DND-41 (cell line): ENCODE results near the gene ANKFN1.

Experiments used
- ATAC-seq: fragments of 200-7000 bp; cut with Tn5 transposase; 3 replicates; pipeline ENCODE4 v1.9.1; 2021; ENCODE audit warnings: low read depth; ENCODE audit not compliant: insufficient read depth
- DNase-seq: peaks from one replicate; pipeline ENCODE4 v3.0.0-alpha.2; 2020
- H2AFZ ChIP-seq: 2 replicates; pipeline ENCODE4 v1.6.0; 2012; ENCODE audit warnings: low read depth, low read length
- H3K27ac ChIP-seq: 2 replicates; pipeline ENCODE4 v1.5.1; 2012; ENCODE audit warnings: low read length, inconsistent platforms
- H3K27me3 ChIP-seq: fragments of 200-600 bp; sonication (generic); 2 replicates; pipeline ENCODE4 v1.6.0; 2012; ENCODE audit warnings: low read length, mild to moderate bottlenecking, inconsistent platforms; ENCODE audit not compliant: insufficient read depth, poor library complexity
- H3K36me3 ChIP-seq: 2 replicates; pipeline ENCODE4 v1.5.1; 2012; ENCODE audit warnings: low read length, inconsistent platforms; ENCODE audit not compliant: insufficient read depth
- H3K4me1 ChIP-seq: 2 replicates; pipeline ENCODE4 v1.5.1; 2012; ENCODE audit warnings: mild to moderate bottlenecking, low read length; ENCODE audit not compliant: insufficient read depth
- H3K4me2 ChIP-seq: 2 replicates; pipeline ENCODE4 v1.6.0; 2012; ENCODE audit warnings: mild to moderate bottlenecking, moderate library complexity, low read length, inconsistent platforms; ENCODE audit not compliant: insufficient read depth
- H3K4me3 ChIP-seq, 2 experiments: fragments of 200-600 bp in 1 of 2; shearing (Covaris generic) in 1 of 2; 2 replicates each; pipeline ENCODE4 v1.5.1; 2012 to 2016; ENCODE audit warnings: inconsistent platforms in 2 of 2, low read length in 2 of 2, mild to moderate bottlenecking in 2 of 2, low read depth in 1 of 2, moderate library complexity in 1 of 2
- H3K79me2 ChIP-seq: 2 replicates; pipeline ENCODE4 v1.6.0; 2012; ENCODE audit warnings: low read length, inconsistent platforms; ENCODE audit not compliant: insufficient read depth
- H3K9ac ChIP-seq: 2 replicates; pipeline ENCODE4 v1.6.0; 2012; ENCODE audit warnings: low read depth, mild to moderate bottlenecking, inconsistent platforms, low read length, moderate library complexity
- H3K9me3 ChIP-seq: 2 replicates; pipeline ENCODE4 v1.5.1; 2012; ENCODE audit warnings: low read length, moderate library complexity, mild to moderate bottlenecking, inconsistent platforms; ENCODE audit not compliant: insufficient read depth, severe bottlenecking
- H4K20me1 ChIP-seq: 2 replicates; pipeline ENCODE4 v1.6.0; 2012; ENCODE audit warnings: low read length; ENCODE audit not compliant: insufficient read depth
- EZH2 ChIP-seq: IDR thresholded peaks from 3 replicates; pipeline ENCODE4 v1.6.1; 2012; ENCODE audit warnings: borderline replicate concordance, low read depth, mild to moderate bottlenecking, moderate library complexity, low read length, inconsistent platforms; ENCODE audit not compliant: severe bottlenecking
- TF ChIP-seq, protein P1 (sequence below): IDR thresholded peaks from 2 replicates; pipeline ENCODE4 v1.5.1; 2012; ENCODE audit warnings: borderline replicate concordance, low read length, moderate library complexity, mild to moderate bottlenecking; ENCODE audit not compliant: poor library complexity, severe bottlenecking; ENCODE audit errors: extremely low read depth

Gene ANKFN1

DNA sequence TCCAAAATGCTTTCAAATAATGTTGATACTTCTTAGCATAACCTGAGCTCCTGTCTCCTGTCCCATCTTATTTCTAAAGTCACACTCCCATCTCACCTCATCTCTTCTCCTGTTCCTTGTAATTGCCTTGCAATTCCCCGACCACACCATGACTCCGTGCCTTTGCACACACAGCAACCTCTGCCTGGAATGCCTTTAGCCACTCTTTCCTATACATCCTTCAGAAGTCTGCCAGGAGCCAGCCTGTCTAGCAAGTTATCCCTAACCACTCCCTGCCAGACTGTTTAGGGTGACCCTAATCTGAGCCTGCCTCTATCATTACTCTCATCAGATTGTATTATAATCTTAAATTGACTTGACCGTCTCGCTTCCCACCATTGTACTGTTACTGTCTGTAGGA lies 272.2 kb downstream of the ANKFN1 start:
- H2AFZ ChIP-seq = no peak overlapping the region
- H3K9ac ChIP-seq = no peak overlapping the region
- H3K4me1 ChIP-seq = peaks cover 14% of the 10 kb centered on the region
- no peak overlapping the region for H3K4me3 ChIP-seq
- no peak for ATAC-seq
- H3K4me2 ChIP-seq = no peak overlapping the region
- no peaks in the 10 kb centered on the region for H3K79me2 ChIP-seq
- no peaks in the 10 kb centered on the region for H3K9me3 ChIP-seq
- TF ChIP-seq, protein P1, sequence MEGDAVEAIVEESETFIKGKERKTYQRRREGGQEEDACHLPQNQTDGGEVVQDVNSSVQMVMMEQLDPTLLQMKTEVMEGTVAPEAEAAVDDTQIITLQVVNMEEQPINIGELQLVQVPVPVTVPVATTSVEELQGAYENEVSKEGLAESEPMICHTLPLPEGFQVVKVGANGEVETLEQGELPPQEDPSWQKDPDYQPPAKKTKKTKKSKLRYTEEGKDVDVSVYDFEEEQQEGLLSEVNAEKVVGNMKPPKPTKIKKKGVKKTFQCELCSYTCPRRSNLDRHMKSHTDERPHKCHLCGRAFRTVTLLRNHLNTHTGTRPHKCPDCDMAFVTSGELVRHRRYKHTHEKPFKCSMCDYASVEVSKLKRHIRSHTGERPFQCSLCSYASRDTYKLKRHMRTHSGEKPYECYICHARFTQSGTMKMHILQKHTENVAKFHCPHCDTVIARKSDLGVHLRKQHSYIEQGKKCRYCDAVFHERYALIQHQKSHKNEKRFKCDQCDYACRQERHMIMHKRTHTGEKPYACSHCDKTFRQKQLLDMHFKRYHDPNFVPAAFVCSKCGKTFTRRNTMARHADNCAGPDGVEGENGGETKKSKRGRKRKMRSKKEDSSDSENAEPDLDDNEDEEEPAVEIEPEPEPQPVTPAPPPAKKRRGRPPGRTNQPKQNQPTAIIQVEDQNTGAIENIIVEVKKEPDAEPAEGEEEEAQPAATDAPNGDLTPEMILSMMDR = no peak
- no peak for TF ChIP-seq EZH2
- no peaks in the 10 kb centered on the region for H4K20me1 ChIP-seq
- H3K27ac ChIP-seq = no peak overlapping the region
- DNase-seq = no peak
- no peaks in the 10 kb centered on the region for H3K36me3 ChIP-seq
- no peaks in the 10 kb centered on the region for H3K27me3 ChIP-seq

DNA sequence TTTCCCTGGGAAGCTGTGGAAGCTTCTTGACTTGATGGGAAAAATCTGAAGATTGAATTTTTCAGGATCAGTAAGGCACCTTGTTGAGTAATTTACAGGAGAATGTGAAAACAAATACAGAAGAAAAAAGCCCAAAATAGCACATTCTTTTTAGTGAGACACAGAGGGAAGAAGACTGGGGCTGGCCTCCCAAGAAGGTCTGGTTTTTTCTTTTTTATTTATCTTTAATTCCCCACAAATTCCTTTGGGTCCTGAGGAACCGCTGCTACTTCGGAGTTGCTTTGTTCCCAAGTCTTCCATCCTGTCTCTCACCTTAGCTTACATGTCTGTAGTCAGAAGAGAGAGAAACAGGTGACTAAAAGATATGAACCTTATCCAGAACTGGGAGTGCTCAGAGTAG lies 273.6 kb downstream of the ANKFN1 start:
- no peak overlapping the region for H2AFZ ChIP-seq
- no peak overlapping the region for H3K9ac ChIP-seq
- no peaks in the 10 kb centered on the region for H3K27me3 ChIP-seq
- H4K20me1 ChIP-seq = no peaks in the 10 kb centered on the region
- no peak overlapping the region for H3K4me3 ChIP-seq
- TF ChIP-seq, protein P1 = no peak
- no peak for TF ChIP-seq EZH2
- peaks cover 14% of the 10 kb centered on the region for H3K4me1 ChIP-seq
- no peaks in the 10 kb centered on the region for H3K79me2 ChIP-seq
- no peaks in the 10 kb centered on the region for H3K9me3 ChIP-seq
- no peaks in the 10 kb centered on the region for H3K36me3 ChIP-seq
- no peak overlapping the region for H3K4me2 ChIP-seq
- no peak for ATAC-seq
- no peak overlapping the region for H3K27ac ChIP-seq
- no peak for DNase-seq

GRCh38 chr17:56431736-56432135 lies 278.5 kb downstream of the ANKFN1 start:
- Histone ChIP-seq H3K4me2 (no peak overlapping the region), H3K4me1 (no peaks in the 10 kb centered on the region), H3K36me3 (no peaks in the 10 kb centered on the region), H3K9ac (no peak overlapping the region), H3K4me3 (no peak overlapping the region), H3K27ac (no peak overlapping the region), H3K9me3 (no peaks in the 10 kb centered on the region), H3K27me3 (no peaks in the 10 kb centered on the region), H4K20me1 (no peaks in the 10 kb centered on the region), H2AFZ (no peak overlapping the region), H3K79me2 (no peaks in the 10 kb centered on the region)
- DNase-seq = no peak
- no peak for TF ChIP-seq EZH2
- TF ChIP-seq, protein P1 = no peak
- no peak for ATAC-seq

- no peaks in the 10 kb centered on the region for H3K27me3 ChIP-seq
Observed at GRCh38 chr17:56432443-56432842, 279.2 kb downstream of the ANKFN1 start.

More at GRCh38 chr17:56432443-56432842, 279.2 kb downstream of the ANKFN1 start:
- Histone ChIP-seq H3K36me3 (no peaks in the 10 kb centered on the region), H3K27ac (no peak overlapping the region), H3K9me3 (no peaks in the 10 kb centered on the region), H3K79me2 (no peaks in the 10 kb centered on the region), H4K20me1 (no peaks in the 10 kb centered on the region), H3K4me2 (no peak overlapping the region), H3K4me1 (no peaks in the 10 kb centered on the region), H3K9ac (no peak overlapping the region), H2AFZ (no peak overlapping the region), H3K4me3 (no peak overlapping the region)
- TF ChIP-seq, protein P1 = no peak
- TF ChIP-seq EZH2 = no peak
- no peak for DNase-seq
- ATAC-seq = no peak
